SK-N-SH (cell line): ENCODE measurements around the gene KRT26. TPM values are rescaled to one million over a fixed set of nuclear protein-coding genes. Genes with fewer than 3 reads are reported as not detected.

Source experiments
- CTCF ChIA-PET: fragments of 300-600, 350-600 bp; formaldehyde crosslinking; extraction: SDS; loops from one replicate; lab custom pipeline; 2021; lab: Yijun Ruan, JAX
- POLR2A ChIA-PET: fragments of 350-600 bp; sonication (Branson Sonifier 250); formaldehyde crosslinking; extraction: SDS; loops from one replicate; lab custom pipeline; 2020; ENCODE audit warnings: antibody characterized with exemption, inconsistent platforms; lab: Yijun Ruan, JAX
- DNase-seq: peaks from one replicate; pipeline ENCODE4 v3.0.0; 2012
- H2AFZ ChIP-seq: fragments of 200-600 bp; sonication (generic); 2 replicates; pipeline ENCODE4 v1.8.1; 2016; ENCODE audit warnings: antibody characterized with exemption, mild to moderate bottlenecking, low read depth
- H3F3A ChIP-seq: fragments of 200-600 bp; sonication (generic); replicated peaks from 2 replicates; pipeline ENCODE3; 2016; ENCODE audit warnings: antibody characterized with exemption, mild to moderate bottlenecking; ENCODE audit not compliant: insufficient read depth
- H3K27ac ChIP-seq, 2 experiments: fragments of 200-500 bp in 1 of 2; fragments of 200-600 bp in 1 of 2; sonication (Bioruptor generic) in 1 of 2; sonication (generic), shearing (Covaris generic) in 1 of 2; 2 replicates each; pipeline versions ENCODE4 v1.5.1 to v1.6.1; 2014 to 2016; ENCODE audit warnings: low read depth in 2 of 2, inconsistent platforms in 1 of 2, low read length in 1 of 2, mild to moderate bottlenecking in 1 of 2, mixed read lengths in 1 of 2
- H3K27me3 ChIP-seq: fragments of 200-600 bp; sonication (generic), shearing (Covaris generic); 2 replicates; pipeline ENCODE4 v1.6.1; 2016; ENCODE audit warnings: mixed run types; ENCODE audit not compliant: insufficient read depth
- H3K36me3 ChIP-seq, 2 experiments: fragments of 200-500 bp in 1 of 2; fragments of 200-600 bp in 1 of 2; sonication (Bioruptor generic) in 1 of 2; sonication (generic) in 1 of 2; replicated peaks in 1 of 2; 2 replicates each; pipeline versions ENCODE3 to v1.5.1; 2014 to 2016; ENCODE audit warnings: low read length in 1 of 2, mild to moderate bottlenecking in 1 of 2; ENCODE audit not compliant: insufficient read depth in 2 of 2, control insufficient read depth in 1 of 2
- H3K4me1 ChIP-seq, 2 experiments: fragments of 200-500 bp in 1 of 2; fragments of 200-600 bp in 1 of 2; sonication (Bioruptor generic) in 1 of 2; sonication (generic), shearing (Covaris generic) in 1 of 2; 2 replicates each; pipeline versions ENCODE4 v1.5.1 to v1.6.1; 2014 to 2016; ENCODE audit warnings: low read depth in 1 of 2, low read length in 1 of 2, mixed run types in 1 of 2; ENCODE audit not compliant: insufficient read depth in 2 of 2, control insufficient read depth in 1 of 2
- H3K4me2 ChIP-seq: fragments of 200-600 bp; sonication (generic), shearing (Covaris generic); 2 replicates; pipeline ENCODE4 v1.6.1; 2017; ENCODE audit warnings: mixed run types
- H3K4me3 ChIP-seq, 2 experiments: fragments of 200-500 bp in 1 of 2; fragments of 200-600 bp in 1 of 2; sonication (Bioruptor generic) in 1 of 2; sonication (generic), shearing (Covaris generic) in 1 of 2; 2 replicates each; pipeline versions ENCODE4 v1.5.1 to v1.8.1; 2014 to 2016; ENCODE audit warnings: low read depth in 2 of 2, inconsistent platforms in 1 of 2, low read length in 1 of 2, mild to moderate bottlenecking in 1 of 2, mixed read lengths in 1 of 2, moderate library complexity in 1 of 2
- H3K79me2 ChIP-seq: fragments of 200-600 bp; sonication (generic); 2 replicates; pipeline ENCODE4 v1.8.1; 2017; ENCODE audit warnings: mild to moderate bottlenecking; ENCODE audit not compliant: insufficient read depth
- H3K9ac ChIP-seq: fragments of 200-600 bp; sonication (generic); 2 replicates; pipeline ENCODE4 v1.6.1; 2017; ENCODE audit warnings: mixed run types
- H3K9me2 ChIP-seq: fragments of 200-600 bp; sonication (generic); 2 replicates; pipeline ENCODE4 v1.6.1; 2017; ENCODE audit warnings: mixed run types
- H3K9me3 ChIP-seq: fragments of 200-600 bp; sonication (generic); 2 replicates; pipeline ENCODE4 v1.6.1; 2017; ENCODE audit warnings: mixed run types, mild to moderate bottlenecking, moderate library complexity
- H4K20me1 ChIP-seq: fragments of 200-600 bp; sonication (generic); 2 replicates; pipeline ENCODE4 v1.6.1; 2017; ENCODE audit warnings: mild to moderate bottlenecking, mixed run types; ENCODE audit not compliant: insufficient read depth
- EP300 ChIP-seq, 2 experiments: IDR thresholded peaks; 2 replicates each; pipeline versions ENCODE4 v1.4.0 to v1.6.1; 2012; ENCODE audit warnings: borderline replicate concordance in 1 of 2, low read depth in 1 of 2, low read length in 1 of 2
- EZH2phosphoT487 ChIP-seq: fragments of 200-600 bp; sonication (generic); IDR thresholded peaks from 2 replicates; pipeline ENCODE4 v1.6.1; 2017; ENCODE audit warnings: low read depth, mixed run types, mild to moderate bottlenecking, antibody characterized with exemption, moderate library complexity, borderline replicate concordance
- FOSL2 ChIP-seq: IDR thresholded peaks from 2 replicates; pipeline ENCODE4 v1.4.0; 2012; ENCODE audit warnings: low read depth, mild to moderate bottlenecking, moderate library complexity, borderline replicate concordance
- FOXJ3 ChIP-seq: sonication (generic); formaldehyde crosslinking; IDR thresholded peaks from 2 replicates; pipeline ENCODE4 v1.5.1; 2020; ENCODE audit warnings: mild to moderate bottlenecking, missing genetic modification reagents
- MEF2A ChIP-seq: IDR thresholded peaks from 2 replicates; pipeline ENCODE4 v1.4.0; 2012; ENCODE audit warnings: low read depth, borderline replicate concordance
- NFIC ChIP-seq: IDR thresholded peaks from 2 replicates; pipeline ENCODE4 v1.4.0; 2012; ENCODE audit warnings: borderline replicate concordance
- POLR2AphosphoS5 ChIP-seq: IDR thresholded peaks from 2 replicates; pipeline ENCODE4 v1.6.1; 2012; ENCODE audit warnings: low read depth, low read length
- RFX5 ChIP-seq: IDR thresholded peaks from 2 replicates; pipeline ENCODE4 v1.6.1; 2012; ENCODE audit warnings: mild to moderate bottlenecking, improper control_type of control experiment, low read length
- SIN3A ChIP-seq: IDR thresholded peaks from 2 replicates; pipeline ENCODE4 v1.6.1; 2012; ENCODE audit warnings: low read depth, mild to moderate bottlenecking, low read length, moderate library complexity, borderline replicate concordance
- SMC3 ChIP-seq: IDR thresholded peaks from 2 replicates; pipeline ENCODE4 v1.6.1; 2012; ENCODE audit warnings: low read depth, low read length, improper control_type of control experiment
- YY1 ChIP-seq: IDR thresholded peaks from 2 replicates; pipeline ENCODE4 v1.4.0; 2012; ENCODE audit warnings: low read depth, mild to moderate bottlenecking
- WGBS: methylation state at CpG from one replicate; pipeline ENCODE4 v1.1.6; 2017; ENCODE audit warnings: low lambda C conversion rate; 5-methylcytosine and 5-hydroxymethylcytosine counted together
- polyA plus RNA-seq, 3 experiments: library from polyadenylated mRNA; depleted of rRNA; stranded (reverse); fragments of >200 nt; gene quantifications; 2 replicates each; pipeline ENCODE4 v1.2.3, GENCODE V29; 2012
- TF ChIP-seq, protein P1 (sequence below): IDR thresholded peaks from 2 replicates; pipeline ENCODE4 v1.6.1; 2012; ENCODE audit warnings: mild to moderate bottlenecking, low read depth, low read length, moderate library complexity
- TF ChIP-seq, protein P2 (sequence below): IDR thresholded peaks from 2 replicates; pipeline ENCODE4 v1.4.0; 2012; ENCODE audit warnings: low read depth, borderline replicate concordance

The KRT26 gene
- polyA plus RNA-seq, 1 of the 3 experiments (the other 2 are of a cell fraction), result not detected

DNA sequence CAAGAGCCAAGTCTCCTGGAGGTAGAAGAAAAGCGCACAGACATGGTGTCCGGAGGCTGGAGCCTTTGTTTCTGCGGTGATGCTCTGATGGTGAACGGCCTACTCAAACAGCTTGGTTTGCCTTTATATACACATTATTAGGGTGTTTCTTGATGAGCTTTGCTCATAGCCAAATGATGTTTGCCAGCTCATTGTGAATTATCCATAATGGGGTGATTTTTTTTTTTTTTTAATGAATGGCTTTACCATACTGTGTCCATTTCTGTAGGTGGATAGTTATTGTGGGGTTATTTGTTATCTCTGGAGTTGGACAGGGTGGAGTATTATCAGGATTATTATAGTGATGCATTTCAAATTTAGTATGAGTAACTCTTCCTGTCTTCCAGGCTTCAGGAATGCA lies 10.4 kb upstream of the KRT26 start, which contains the start of gene KRT27:
Gene KRT27, minus strand, starts transcription at position 101 of the 400 bp plus-strand sequence. Its CDS starts 57 bp downstream, at position 44.
- DNase-seq, result no peak
- no peak for TF ChIP-seq EZH2phosphoT487
- TF ChIP-seq POLR2AphosphoS5, result no peak
- no peak for TF ChIP-seq YY1
- no peak for TF ChIP-seq NFIC
- TF ChIP-seq, protein P1, sequence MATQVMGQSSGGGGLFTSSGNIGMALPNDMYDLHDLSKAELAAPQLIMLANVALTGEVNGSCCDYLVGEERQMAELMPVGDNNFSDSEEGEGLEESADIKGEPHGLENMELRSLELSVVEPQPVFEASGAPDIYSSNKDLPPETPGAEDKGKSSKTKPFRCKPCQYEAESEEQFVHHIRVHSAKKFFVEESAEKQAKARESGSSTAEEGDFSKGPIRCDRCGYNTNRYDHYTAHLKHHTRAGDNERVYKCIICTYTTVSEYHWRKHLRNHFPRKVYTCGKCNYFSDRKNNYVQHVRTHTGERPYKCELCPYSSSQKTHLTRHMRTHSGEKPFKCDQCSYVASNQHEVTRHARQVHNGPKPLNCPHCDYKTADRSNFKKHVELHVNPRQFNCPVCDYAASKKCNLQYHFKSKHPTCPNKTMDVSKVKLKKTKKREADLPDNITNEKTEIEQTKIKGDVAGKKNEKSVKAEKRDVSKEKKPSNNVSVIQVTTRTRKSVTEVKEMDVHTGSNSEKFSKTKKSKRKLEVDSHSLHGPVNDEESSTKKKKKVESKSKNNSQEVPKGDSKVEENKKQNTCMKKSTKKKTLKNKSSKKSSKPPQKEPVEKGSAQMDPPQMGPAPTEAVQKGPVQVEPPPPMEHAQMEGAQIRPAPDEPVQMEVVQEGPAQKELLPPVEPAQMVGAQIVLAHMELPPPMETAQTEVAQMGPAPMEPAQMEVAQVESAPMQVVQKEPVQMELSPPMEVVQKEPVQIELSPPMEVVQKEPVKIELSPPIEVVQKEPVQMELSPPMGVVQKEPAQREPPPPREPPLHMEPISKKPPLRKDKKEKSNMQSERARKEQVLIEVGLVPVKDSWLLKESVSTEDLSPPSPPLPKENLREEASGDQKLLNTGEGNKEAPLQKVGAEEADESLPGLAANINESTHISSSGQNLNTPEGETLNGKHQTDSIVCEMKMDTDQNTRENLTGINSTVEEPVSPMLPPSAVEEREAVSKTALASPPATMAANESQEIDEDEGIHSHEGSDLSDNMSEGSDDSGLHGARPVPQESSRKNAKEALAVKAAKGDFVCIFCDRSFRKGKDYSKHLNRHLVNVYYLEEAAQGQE, result no peak
- TF ChIP-seq FOSL2, result no peak
- TF ChIP-seq, protein P2, sequence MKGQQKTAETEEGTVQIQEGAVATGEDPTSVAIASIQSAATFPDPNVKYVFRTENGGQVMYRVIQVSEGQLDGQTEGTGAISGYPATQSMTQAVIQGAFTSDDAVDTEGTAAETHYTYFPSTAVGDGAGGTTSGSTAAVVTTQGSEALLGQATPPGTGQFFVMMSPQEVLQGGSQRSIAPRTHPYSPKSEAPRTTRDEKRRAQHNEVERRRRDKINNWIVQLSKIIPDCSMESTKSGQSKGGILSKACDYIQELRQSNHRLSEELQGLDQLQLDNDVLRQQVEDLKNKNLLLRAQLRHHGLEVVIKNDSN, result no peak
- no peak for TF ChIP-seq SIN3A
- no peak for TF ChIP-seq FOXJ3 (CRISPR knock-in tag)
- TF ChIP-seq MEF2A, result no peak
- TF ChIP-seq RFX5, result no peak
- TF ChIP-seq SMC3, result no peak
- TF ChIP-seq EP300 (IDR thresholded peaks at IDR 0.05; ENCODE audit: borderline replicate concordance in 1 of 2, low read depth in 1 of 2, low read length in 1 of 2), result no peak
- WGBS, result 31% methylated on average over 4 of the region's 4 CpGs
- no peaks in the 10 kb centered on the region; the same call in 1 of the 2 replicates for H3K9me3 ChIP-seq
- H3K4me1 ChIP-seq, result no peaks in the 10 kb centered on the region
- H3F3A ChIP-seq, result no peaks in the 10 kb centered on the region
- H3K79me2 ChIP-seq, result no peaks in the 10 kb centered on the region
- H4K20me1 ChIP-seq, result no peaks in the 10 kb centered on the region
- no peak within 1 kb of the TSS for H3K9ac ChIP-seq
- H3K36me3 ChIP-seq, result no peaks in the 10 kb centered on the region
- POLR2A ChIA-PET, result no interaction called here
- CTCF ChIA-PET, result no interaction called here
- no peak within 1 kb of the TSS for H3K27ac ChIP-seq
- H3K27me3 ChIP-seq, result peaks cover 70% of the 10 kb centered on the region
- H3K4me2 ChIP-seq, result no peak within 1 kb of the TSS
- no peak within 1 kb of the TSS for H3K4me3 ChIP-seq
- no peak within 1 kb of the TSS for H2AFZ ChIP-seq
- H3K9me2 ChIP-seq, result no peaks in the 10 kb centered on the region
